A549 treated with AZD2906 at 1 μM for 4 hours (cell line): ENCODE results near the gene STK17A. TPM values are rescaled to one million over a fixed set of nuclear protein-coding genes. Genes with fewer than 3 reads are reported as not detected.

Source experiments
- total RNA-seq: library from RNA; stranded (reverse); fragments of 200-300 nt; extraction: Qiagen RNA extraction; gene quantifications from 5 replicates; pipeline ENCODE4 v1.2.3, GENCODE V29; 2022

The STK17A gene
- total RNA-seq, result 21.1 to 22.7 TPM (median 22.0 TPM) in 5 replicates

DNA sequence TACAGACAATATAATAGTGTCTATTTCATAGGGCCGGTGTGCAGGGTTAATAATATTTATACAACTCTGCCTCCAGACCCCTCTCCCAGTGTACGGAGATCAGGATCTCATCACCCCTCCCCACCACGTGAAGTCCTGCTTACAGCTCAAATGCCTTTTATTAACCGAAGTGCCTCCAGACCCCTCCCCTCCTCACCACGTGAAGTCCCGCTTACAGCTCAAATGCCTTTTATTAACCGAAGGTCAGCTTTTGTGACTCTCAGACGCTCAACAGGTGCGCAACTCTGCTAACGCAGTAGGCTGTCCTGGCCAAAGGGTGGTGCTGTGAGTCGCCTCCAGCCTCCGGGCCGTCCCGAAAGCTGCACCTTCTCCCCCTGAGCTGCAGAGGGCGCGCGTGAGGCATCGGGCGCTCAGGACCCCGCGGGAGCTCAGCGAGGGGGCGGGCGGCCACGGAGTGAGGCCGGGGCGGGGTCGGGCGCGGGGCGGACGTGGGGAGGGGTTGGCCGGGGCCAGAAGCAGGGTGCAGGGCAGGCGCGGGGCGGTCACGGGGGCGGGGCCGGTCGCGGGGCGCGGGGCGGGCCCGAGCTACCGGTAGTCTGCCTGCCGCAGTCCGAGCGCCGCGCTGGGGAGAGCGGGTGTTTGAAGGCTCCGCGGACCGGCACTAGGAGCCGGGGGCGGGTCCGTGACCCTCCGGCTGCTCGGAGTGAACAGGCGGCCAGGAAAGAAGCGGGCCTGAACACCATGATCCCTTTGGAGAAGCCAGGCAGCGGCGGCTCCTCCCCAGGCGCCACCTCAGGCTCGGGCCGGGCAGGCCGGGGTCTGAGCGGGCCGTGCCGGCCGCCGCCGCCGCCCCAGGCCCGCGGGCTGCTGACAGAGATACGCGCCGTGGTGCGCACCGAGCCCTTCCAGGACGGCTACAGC is at the start of gene STK17A:
Gene STK17A, plus strand, starts transcription at position 606 of the 921 bp plus-strand sequence. Its CDS starts 136 bp downstream, at position 742.

Other genes starting within 250 kb of the STK17A start
- 81.3 to 90.0 TPM (median 84.6 TPM) in 5 replicates for gene COA1, start 146.4 kb downstream of the STK17A start, total RNA-seq
- 71.9 to 86.5 TPM (median 74.9 TPM) in 5 replicates for gene BLVRA, start 175.6 kb downstream of the STK17A start, total RNA-seq